ENCODE results near the gene GUCA2B. TPM values are rescaled to one million over a fixed set of nuclear protein-coding genes. Genes with fewer than 3 reads are reported as not detected.

Gene GUCA2B
- total and polyA plus RNA-seq, 4 donors: 1.7 to 3.3 TPM; not detected in 2

DNA sequence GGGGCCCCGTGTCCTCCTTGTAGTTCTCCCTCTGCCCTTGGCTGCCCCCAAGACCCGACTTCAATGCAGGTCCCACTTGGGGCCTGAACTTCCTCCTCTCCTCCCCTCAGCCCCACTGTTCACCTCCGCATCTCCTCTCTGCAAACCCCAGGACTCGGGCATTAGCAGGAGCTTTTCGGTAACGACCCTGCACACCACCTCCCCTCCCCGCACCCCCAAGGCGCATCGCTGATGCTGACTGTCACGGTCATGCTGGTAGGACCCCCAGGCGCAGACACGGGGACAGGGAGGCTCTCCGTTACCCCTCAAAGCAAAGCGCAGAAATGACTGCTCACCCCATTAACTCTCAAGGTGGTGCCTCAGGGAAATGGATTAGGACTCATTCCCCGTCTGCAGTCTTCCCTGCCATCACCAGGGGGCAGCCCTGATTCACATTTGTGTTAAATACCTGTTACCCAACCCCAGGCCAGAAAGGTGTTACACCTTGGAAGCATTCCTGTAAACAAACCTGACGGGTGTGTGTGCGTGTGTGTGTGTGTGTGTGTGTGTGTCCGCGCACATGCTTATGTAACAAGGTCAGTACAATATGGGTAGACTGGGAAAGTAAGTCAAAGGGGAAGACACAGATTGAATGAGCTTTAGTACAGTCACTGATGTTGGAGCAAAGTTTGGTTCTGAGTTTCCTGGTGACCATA lies 6.4 kb upstream of the GUCA2B start (continued):
- TF ChIP-seq, protein P1, sequence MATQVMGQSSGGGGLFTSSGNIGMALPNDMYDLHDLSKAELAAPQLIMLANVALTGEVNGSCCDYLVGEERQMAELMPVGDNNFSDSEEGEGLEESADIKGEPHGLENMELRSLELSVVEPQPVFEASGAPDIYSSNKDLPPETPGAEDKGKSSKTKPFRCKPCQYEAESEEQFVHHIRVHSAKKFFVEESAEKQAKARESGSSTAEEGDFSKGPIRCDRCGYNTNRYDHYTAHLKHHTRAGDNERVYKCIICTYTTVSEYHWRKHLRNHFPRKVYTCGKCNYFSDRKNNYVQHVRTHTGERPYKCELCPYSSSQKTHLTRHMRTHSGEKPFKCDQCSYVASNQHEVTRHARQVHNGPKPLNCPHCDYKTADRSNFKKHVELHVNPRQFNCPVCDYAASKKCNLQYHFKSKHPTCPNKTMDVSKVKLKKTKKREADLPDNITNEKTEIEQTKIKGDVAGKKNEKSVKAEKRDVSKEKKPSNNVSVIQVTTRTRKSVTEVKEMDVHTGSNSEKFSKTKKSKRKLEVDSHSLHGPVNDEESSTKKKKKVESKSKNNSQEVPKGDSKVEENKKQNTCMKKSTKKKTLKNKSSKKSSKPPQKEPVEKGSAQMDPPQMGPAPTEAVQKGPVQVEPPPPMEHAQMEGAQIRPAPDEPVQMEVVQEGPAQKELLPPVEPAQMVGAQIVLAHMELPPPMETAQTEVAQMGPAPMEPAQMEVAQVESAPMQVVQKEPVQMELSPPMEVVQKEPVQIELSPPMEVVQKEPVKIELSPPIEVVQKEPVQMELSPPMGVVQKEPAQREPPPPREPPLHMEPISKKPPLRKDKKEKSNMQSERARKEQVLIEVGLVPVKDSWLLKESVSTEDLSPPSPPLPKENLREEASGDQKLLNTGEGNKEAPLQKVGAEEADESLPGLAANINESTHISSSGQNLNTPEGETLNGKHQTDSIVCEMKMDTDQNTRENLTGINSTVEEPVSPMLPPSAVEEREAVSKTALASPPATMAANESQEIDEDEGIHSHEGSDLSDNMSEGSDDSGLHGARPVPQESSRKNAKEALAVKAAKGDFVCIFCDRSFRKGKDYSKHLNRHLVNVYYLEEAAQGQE (IDR thresholded peaks at IDR 0.05): peak; percentile 14

DNA sequence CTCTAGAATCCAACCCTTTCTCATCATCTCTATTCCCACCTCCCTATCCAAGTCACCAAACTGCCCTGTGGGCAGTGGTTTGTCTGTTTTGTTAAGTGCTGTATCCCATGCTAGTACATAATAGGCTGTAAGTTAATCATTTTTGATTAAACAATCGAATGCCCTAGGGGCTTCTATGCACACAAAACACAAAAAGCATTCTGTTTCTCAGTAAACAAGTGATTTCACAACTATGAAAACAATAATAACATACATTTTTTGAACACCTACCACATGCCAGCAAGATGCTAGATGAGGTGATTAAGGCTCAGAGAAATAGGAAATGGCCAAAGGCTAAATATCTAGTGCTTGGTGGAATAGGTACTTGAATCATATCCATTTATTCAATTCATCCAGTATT lies 5.0 kb upstream of the GUCA2B start:
- Histone ChIP-seq H3K9me3 (ENCODE audit: control insufficient read depth in 4 of 4, low read length in 3 of 4) (no peaks in the 10 kb centered on the region), H3K9ac (ENCODE audit: low read depth in 1 of 2, low read length in 2 of 2) (no peak overlapping the region), H3K4me1 (ENCODE audit: control insufficient read depth in 4 of 4, insufficient read depth in 4 of 4, low read length in 3 of 4) (peaks cover 7 to 28% (median 13%) of the 10 kb centered on the region in 4 donors), H3K4me3 (ENCODE audit: low read depth in 1 of 3, low read length in 3 of 3) (no peak overlapping the region), H3K27me3 (ENCODE audit: control insufficient read depth in 4 of 4, insufficient read depth in 4 of 4, low read length in 3 of 4) (peaks cover 0 to 4% (median 2%) of the 10 kb centered on the region in 4 donors), H3K27ac (ENCODE audit: low read depth in 1 of 2, low read length in 2 of 2) (no peak overlapping the region), H3K36me3 (ENCODE audit: control insufficient read depth in 4 of 4, insufficient read depth in 3 of 4, low read depth in 1 of 4, low read length in 3 of 4) (no peaks in the 10 kb centered on the region)
- 90% methylated on average over 1 of the region's 1 CpG for WGBS
- DNase-seq (ENCODE audit: low spot score): no peak
- TF ChIP-seq FOXA1 (IDR thresholded peaks at IDR 0.05) (no peak), TAF1 (conservative IDR thresholded peaks at IDR 0.05) (no peak), GABPA (IDR thresholded peaks at IDR 0.05 in 1 of 2, conservative IDR thresholded peaks at IDR 0.05 in 1 of 2) (no peak), HNF4A (conservative IDR thresholded peaks at IDR 0.05) (no peak), FOXA2 (IDR thresholded peaks at IDR 0.05) (no peak)
- TF ChIP-seq, protein P2, sequence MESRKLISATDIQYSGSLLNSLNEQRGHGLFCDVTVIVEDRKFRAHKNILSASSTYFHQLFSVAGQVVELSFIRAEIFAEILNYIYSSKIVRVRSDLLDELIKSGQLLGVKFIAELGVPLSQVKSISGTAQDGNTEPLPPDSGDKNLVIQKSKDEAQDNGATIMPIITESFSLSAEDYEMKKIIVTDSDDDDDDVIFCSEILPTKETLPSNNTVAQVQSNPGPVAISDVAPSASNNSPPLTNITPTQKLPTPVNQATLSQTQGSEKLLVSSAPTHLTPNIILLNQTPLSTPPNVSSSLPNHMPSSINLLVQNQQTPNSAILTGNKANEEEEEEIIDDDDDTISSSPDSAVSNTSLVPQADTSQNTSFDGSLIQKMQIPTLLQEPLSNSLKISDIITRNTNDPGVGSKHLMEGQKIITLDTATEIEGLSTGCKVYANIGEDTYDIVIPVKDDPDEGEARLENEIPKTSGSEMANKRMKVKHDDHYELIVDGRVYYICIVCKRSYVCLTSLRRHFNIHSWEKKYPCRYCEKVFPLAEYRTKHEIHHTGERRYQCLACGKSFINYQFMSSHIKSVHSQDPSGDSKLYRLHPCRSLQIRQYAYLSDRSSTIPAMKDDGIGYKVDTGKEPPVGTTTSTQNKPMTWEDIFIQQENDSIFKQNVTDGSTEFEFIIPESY (IDR thresholded peaks at IDR 0.05): no peak
- TF ChIP-seq, protein P3, sequence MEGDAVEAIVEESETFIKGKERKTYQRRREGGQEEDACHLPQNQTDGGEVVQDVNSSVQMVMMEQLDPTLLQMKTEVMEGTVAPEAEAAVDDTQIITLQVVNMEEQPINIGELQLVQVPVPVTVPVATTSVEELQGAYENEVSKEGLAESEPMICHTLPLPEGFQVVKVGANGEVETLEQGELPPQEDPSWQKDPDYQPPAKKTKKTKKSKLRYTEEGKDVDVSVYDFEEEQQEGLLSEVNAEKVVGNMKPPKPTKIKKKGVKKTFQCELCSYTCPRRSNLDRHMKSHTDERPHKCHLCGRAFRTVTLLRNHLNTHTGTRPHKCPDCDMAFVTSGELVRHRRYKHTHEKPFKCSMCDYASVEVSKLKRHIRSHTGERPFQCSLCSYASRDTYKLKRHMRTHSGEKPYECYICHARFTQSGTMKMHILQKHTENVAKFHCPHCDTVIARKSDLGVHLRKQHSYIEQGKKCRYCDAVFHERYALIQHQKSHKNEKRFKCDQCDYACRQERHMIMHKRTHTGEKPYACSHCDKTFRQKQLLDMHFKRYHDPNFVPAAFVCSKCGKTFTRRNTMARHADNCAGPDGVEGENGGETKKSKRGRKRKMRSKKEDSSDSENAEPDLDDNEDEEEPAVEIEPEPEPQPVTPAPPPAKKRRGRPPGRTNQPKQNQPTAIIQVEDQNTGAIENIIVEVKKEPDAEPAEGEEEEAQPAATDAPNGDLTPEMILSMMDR (IDR thresholded peaks at IDR 0.05; ENCODE audit: low read depth, low read length, missing input control): no peak
- TF ChIP-seq, protein P4, sequence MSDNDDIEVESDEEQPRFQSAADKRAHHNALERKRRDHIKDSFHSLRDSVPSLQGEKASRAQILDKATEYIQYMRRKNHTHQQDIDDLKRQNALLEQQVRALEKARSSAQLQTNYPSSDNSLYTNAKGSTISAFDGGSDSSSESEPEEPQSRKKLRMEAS (IDR thresholded peaks at IDR 0.05): no peak

DNA sequence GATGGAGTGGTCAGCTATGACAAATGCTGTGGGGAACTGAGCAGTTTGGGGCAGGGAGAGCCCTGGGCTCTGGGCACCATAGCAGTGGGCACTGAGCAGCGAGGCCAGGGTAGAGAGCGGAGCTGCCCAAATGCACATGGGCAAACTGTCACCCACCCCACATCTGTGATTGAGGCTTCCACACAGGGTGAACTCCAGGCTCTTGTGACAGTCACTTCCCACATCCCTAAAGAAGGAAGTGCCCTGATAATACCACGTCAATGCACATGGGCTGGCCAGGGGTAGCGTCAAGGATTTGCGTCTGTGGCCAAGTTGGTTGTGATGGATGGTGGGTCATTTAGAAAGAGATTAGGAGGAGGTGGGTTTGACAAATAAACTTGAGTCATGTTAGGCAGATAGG lies 2.6 kb upstream of the GUCA2B start:
- no peak for DNase-seq (ENCODE audit: low spot score)
- no peaks in the 10 kb centered on the region for H3K9me3 ChIP-seq (ENCODE audit: control insufficient read depth in 4 of 4, low read length in 3 of 4)
- H3K27ac ChIP-seq (ENCODE audit: low read depth in 1 of 2, low read length in 2 of 2): no peak overlapping the region
- H3K9ac ChIP-seq (ENCODE audit: low read depth in 1 of 2, low read length in 2 of 2): no peak overlapping the region
- H3K27me3 ChIP-seq (ENCODE audit: control insufficient read depth in 4 of 4, insufficient read depth in 4 of 4, low read length in 3 of 4): peaks cover 0 to 4% (median 0%) of the 10 kb centered on the region in 4 donors
- no peak overlapping the region for H3K4me3 ChIP-seq (ENCODE audit: low read depth in 1 of 3, low read length in 3 of 3)
- WGBS: 82% methylated on average over 5 of the region's 5 CpGs
- H3K36me3 ChIP-seq (ENCODE audit: control insufficient read depth in 4 of 4, insufficient read depth in 3 of 4, low read depth in 1 of 4, low read length in 3 of 4): no peaks in the 10 kb centered on the region
- H3K4me1 ChIP-seq (ENCODE audit: control insufficient read depth in 4 of 4, insufficient read depth in 4 of 4, low read length in 3 of 4): peaks cover 8 to 32% (median 14%) of the 10 kb centered on the region in 4 donors
- TF ChIP-seq HNF4A (conservative IDR thresholded peaks at IDR 0.05) (no peak), SP1 (IDR thresholded peaks at IDR 0.05) (no peak), FOXA2 (IDR thresholded peaks at IDR 0.05) (no peak), FOXA1 (IDR thresholded peaks at IDR 0.05) (no peak), TAF1 (conservative IDR thresholded peaks at IDR 0.05) (no peak), HNF4G (IDR thresholded peaks at IDR 0.05) (no peak), YY1 (IDR thresholded peaks at IDR 0.05) (no peak), JUND (IDR thresholded peaks at IDR 0.05) (no peak), GABPA (IDR thresholded peaks at IDR 0.05 in 1 of 2, conservative IDR thresholded peaks at IDR 0.05 in 1 of 2) (no peak), RXRA (IDR thresholded peaks at IDR 0.05) (no peak)
- TF ChIP-seq, protein P1 (IDR thresholded peaks at IDR 0.05): no peak
- TF ChIP-seq, protein P4 (IDR thresholded peaks at IDR 0.05): no peak
- TF ChIP-seq, protein P2 (IDR thresholded peaks at IDR 0.05): no peak

Data from liver (tissue), 9 donors.